ENCODE data around the gene ROR2. TPM values are rescaled to one million over a fixed set of nuclear protein-coding genes. Genes with fewer than 3 reads are reported as not detected.

Gene ROR2
- total RNA-seq, 1 experiment from 2014 or later = not detected

DNA sequence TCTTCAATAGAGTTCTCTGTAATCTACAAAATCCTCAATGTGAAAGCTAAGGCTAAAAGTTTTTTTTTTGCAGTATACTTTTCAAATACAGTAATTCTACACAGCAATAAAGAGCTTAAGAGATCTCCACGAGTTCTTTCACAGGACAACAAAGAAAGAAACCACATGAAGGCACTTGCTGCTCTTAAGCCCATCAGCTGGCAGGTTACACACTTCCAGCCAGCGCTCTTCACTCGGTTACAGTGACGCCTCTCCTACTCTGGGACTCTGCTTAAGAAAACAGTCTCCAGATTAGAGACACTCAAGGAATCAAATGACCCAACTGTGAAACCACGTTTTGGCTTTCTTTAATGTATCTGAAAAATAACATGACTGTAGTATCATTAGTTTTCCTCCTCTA, 85.0 kb downstream of the ROR2 start:
- BruUV-seq (replicated peaks) = no TSS peak
- no peak overlapping the region for H3K4me3 Mint-ChIP-seq (ENCODE audit: low read depth, unreplicated experiment)
- peaks cover 82% of the 10 kb centered on the region for H3K27me3 Mint-ChIP-seq (ENCODE audit: unreplicated experiment)
- H3K36me3 Mint-ChIP-seq (ENCODE audit: insufficient read depth, unreplicated experiment) = no peaks in the 10 kb centered on the region
- no peaks in the 10 kb centered on the region for H3K9me3 Mint-ChIP-seq (ENCODE audit: low read depth, unreplicated experiment)
- H3K4me1 Mint-ChIP-seq (ENCODE audit: low read depth, unreplicated experiment) = no peaks in the 10 kb centered on the region
- intact Hi-C loops (cut with micrococcal nuclease; ENCODE audit: unreplicated experiment) = no loop called here
- DNase-seq = no peak
- no peak for TF ChIP-seq CTCF (IDR thresholded peaks at IDR 0.05; ENCODE audit: unreplicated experiment)
- no peak overlapping the region for H3K27ac Mint-ChIP-seq (ENCODE audit: unreplicated experiment)
- CTCF ChIA-PET = no interaction called here

DNA sequence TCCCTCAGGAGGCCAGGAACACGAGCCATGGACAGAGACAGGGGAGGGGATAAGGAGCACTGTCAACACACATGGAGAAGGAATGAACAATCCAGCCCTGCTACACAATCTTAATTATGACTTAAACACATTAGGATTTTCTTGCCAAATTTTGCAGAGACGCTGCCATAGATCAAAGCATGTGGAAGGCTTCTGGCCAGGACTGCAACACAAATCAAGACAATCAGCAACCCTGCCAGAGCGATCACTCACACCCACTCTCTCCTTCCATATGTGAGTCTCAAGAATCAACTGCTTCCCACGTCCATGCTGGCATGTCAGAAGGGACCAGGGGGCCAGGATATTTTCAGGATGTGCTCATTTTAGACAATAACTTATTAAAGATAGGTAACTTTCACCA, 85.6 kb downstream of the ROR2 start:
- no peak for DNase-seq
- TF ChIP-seq CTCF (IDR thresholded peaks at IDR 0.05; ENCODE audit: unreplicated experiment) = no peak
- no TSS peak for BruUV-seq (replicated peaks)
- Mint-ChIP-seq H3K27ac (ENCODE audit: unreplicated experiment) (no peak overlapping the region), H3K4me3 (ENCODE audit: low read depth, unreplicated experiment) (no peak overlapping the region), H3K36me3 (ENCODE audit: insufficient read depth, unreplicated experiment) (no peaks in the 10 kb centered on the region), H3K4me1 (ENCODE audit: low read depth, unreplicated experiment) (no peaks in the 10 kb centered on the region), H3K27me3 (ENCODE audit: unreplicated experiment) (peaks cover 76% of the 10 kb centered on the region), H3K9me3 (ENCODE audit: low read depth, unreplicated experiment) (no peaks in the 10 kb centered on the region)
- intact Hi-C loops (cut with micrococcal nuclease; ENCODE audit: unreplicated experiment) = no loop called here
- CTCF ChIA-PET = no interaction called here

DNA sequence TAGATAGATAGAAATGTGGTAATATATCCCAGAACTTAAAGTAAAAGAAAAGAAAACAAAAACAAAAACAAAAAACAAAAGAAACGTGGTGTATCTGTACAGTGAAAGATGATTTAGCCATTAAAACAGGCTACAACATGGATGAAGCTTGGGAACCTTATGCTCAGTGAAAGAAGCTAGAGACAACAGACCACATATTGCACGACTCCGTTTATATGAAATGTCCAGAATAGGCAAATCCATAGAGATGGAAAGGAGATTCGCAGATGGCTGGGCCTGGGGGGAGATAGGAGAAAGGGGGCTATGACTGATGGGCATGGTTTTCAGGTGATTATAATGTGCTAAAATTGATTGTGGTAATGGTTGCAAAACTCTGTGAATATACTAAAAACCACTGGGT, 86.6 kb downstream of the ROR2 start:
- BruUV-seq (replicated peaks) = no TSS peak
- CTCF ChIA-PET = no interaction called here

GRCh38 chr9:91858213-91859030, 91.6 kb downstream of the ROR2 start:
- H3K27ac Mint-ChIP-seq (ENCODE audit: unreplicated experiment) = no peak overlapping the region
- no peak for TF ChIP-seq CTCF (IDR thresholded peaks at IDR 0.05; ENCODE audit: unreplicated experiment)
- H3K9me3 Mint-ChIP-seq (ENCODE audit: low read depth, unreplicated experiment) = no peaks in the 10 kb centered on the region
- intact Hi-C loops (cut with micrococcal nuclease; ENCODE audit: unreplicated experiment) = no loop called here
- no peak for DNase-seq
- peaks cover 53% of the 10 kb centered on the region for H3K27me3 Mint-ChIP-seq (ENCODE audit: unreplicated experiment)
- no peaks in the 10 kb centered on the region for H3K4me1 Mint-ChIP-seq (ENCODE audit: low read depth, unreplicated experiment)
- H3K4me3 Mint-ChIP-seq (ENCODE audit: low read depth, unreplicated experiment) = no peak overlapping the region
- CTCF ChIA-PET = interaction anchor here (0.6 kb wide), 1 partner anchor 47 kb away, joined by 5 read pairs; no protein-coding TSS in a partner anchor
- no peaks in the 10 kb centered on the region for H3K36me3 Mint-ChIP-seq (ENCODE audit: insufficient read depth, unreplicated experiment)
- no TSS peak for BruUV-seq (replicated peaks)

More for the DNA sequence above, 86.6 kb downstream of the ROR2 start:
- intact Hi-C loops (cut with micrococcal nuclease; ENCODE audit: unreplicated experiment) = no loop called here
- no peak for TF ChIP-seq CTCF (IDR thresholded peaks at IDR 0.05; ENCODE audit: unreplicated experiment)
- Mint-ChIP-seq H3K9me3 (ENCODE audit: low read depth, unreplicated experiment) (no peaks in the 10 kb centered on the region), H3K27ac (ENCODE audit: unreplicated experiment) (no peak overlapping the region), H3K4me3 (ENCODE audit: low read depth, unreplicated experiment) (no peak overlapping the region), H3K36me3 (ENCODE audit: insufficient read depth, unreplicated experiment) (no peaks in the 10 kb centered on the region), H3K27me3 (ENCODE audit: unreplicated experiment) (peaks cover 70% of the 10 kb centered on the region), H3K4me1 (ENCODE audit: low read depth, unreplicated experiment) (no peaks in the 10 kb centered on the region)
- no peak for DNase-seq
